HCT116 (cell line): ENCODE results near the gene GBX1. TPM values are rescaled to one million over a fixed set of nuclear protein-coding genes. Genes with fewer than 3 reads are reported as not detected.

Experiments used
- ATAC-seq: fragments of 200-7000 bp; cut with Tn5 transposase; 2 replicates; pipeline ENCODE4 v1.9.1; 2020; ENCODE audit warnings: mild to moderate bottlenecking, moderate library complexity
- BruUV-seq: library from RNA; stranded (reverse); fragments of 400-500 nt; replicated peaks from 2 replicates; lab custom pipeline; 2021; lab: Mats Ljungman, UMichigan
- CTCF ChIA-PET: fragments of 300-600 bp; sonication (Branson Sonifier 250); formaldehyde crosslinking; loops from one replicate; lab custom pipeline; 2021; ENCODE audit warnings: antibody characterized with exemption; lab: Charles Lee
- POLR2A ChIA-PET: fragments of 300-600, 350-600 bp; sonication (Branson Sonifier 250); formaldehyde crosslinking; loops from one replicate; lab custom pipeline; 2021; ENCODE audit warnings: antibody characterized with exemption; lab: Charles Lee
- RAD21 ChIA-PET, 2 experiments: fragments of 300-600 bp; sonication (Branson Sonifier 250); formaldehyde crosslinking; loops; one replicate each; lab custom pipeline; 2023; ENCODE audit warnings: low total read pairs in 2 of 2; ENCODE audit not compliant: uncharacterized antibody in 2 of 2, unreplicated experiment in 2 of 2, low non-redundant PET in 1 of 2; lab: Charles Lee
- DNase-seq: peaks from one replicate; pipeline ENCODE4 v3.0.0-alpha.2; 2010; ENCODE audit warnings: low read depth, low spot score
- H2AFZ ChIP-seq: fragments of 200-600 bp; shearing (Covaris generic), sonication (generic); 2 replicates; pipeline ENCODE4 v1.6.1; 2017; ENCODE audit warnings: low read depth, mixed run types, mixed read lengths, antibody characterized with exemption, low read length; ENCODE audit not compliant: poor library complexity, severe bottlenecking
- H3K27ac ChIP-seq: 2 replicates; pipeline ENCODE4 v1.5.1; 2012; ENCODE audit warnings: low read depth, low read length
- H3K27me3 ChIP-seq: fragments of 200-600 bp; sonication (generic); 2 replicates; pipeline ENCODE4 v1.6.1; 2016; ENCODE audit warnings: mixed run types, low read length, mixed read lengths; ENCODE audit not compliant: insufficient read depth
- H3K36me3 ChIP-seq, 2 experiments: fragments of 200-500 bp in 1 of 2; fragments of 200-600 bp in 1 of 2; sonication (Bioruptor generic) in 1 of 2; sonication (generic) in 1 of 2; 2 replicates each; pipeline versions ENCODE4 v1.5.1 to v1.6.1; 2014 to 2016; ENCODE audit warnings: low read length in 2 of 2, inconsistent platforms in 1 of 2, mixed read lengths in 1 of 2, mixed run types in 1 of 2; ENCODE audit not compliant: insufficient read depth in 2 of 2, control insufficient read depth in 1 of 2
- H3K4me1 ChIP-seq, 2 experiments: fragments of 200-600 bp in 1 of 2; sonication (generic) in 1 of 2; 2 replicates each; pipeline versions ENCODE4 v1.5.1 to v1.6.1; 2012 to 2017; ENCODE audit warnings: low read length in 2 of 2, inconsistent platforms in 1 of 2, mild to moderate bottlenecking in 1 of 2, mixed read lengths in 1 of 2, mixed run types in 1 of 2, moderate library complexity in 1 of 2; ENCODE audit not compliant: insufficient read depth in 2 of 2, control insufficient read depth in 1 of 2
- H3K4me2 ChIP-seq: fragments of 200-600 bp; sonication (generic); 2 replicates; pipeline ENCODE4 v1.6.1; 2017; ENCODE audit warnings: mixed run types, low read length, mixed read lengths
- H3K4me3 ChIP-seq, 2 experiments: fragments of 200-600 bp in 1 of 2; sonication (generic) in 1 of 2; replicated peaks in 1 of 2; 2 replicates each; pipeline ENCODE4 v1.5.1; 2011 to 2016; ENCODE audit warnings: low read length in 2 of 2, control low read depth in 1 of 2, low read depth in 1 of 2, mild to moderate bottlenecking in 1 of 2, mixed read lengths in 1 of 2, mixed run types in 1 of 2
- H3K79me2 ChIP-seq: fragments of 200-600 bp; sonication (generic); 2 replicates; pipeline ENCODE4 v1.6.1; 2017; ENCODE audit warnings: mild to moderate bottlenecking, mixed run types, low read length, moderate library complexity, mixed read lengths; ENCODE audit not compliant: insufficient read depth
- H3K9ac ChIP-seq: fragments of 200-600 bp; sonication (generic); 2 replicates; pipeline ENCODE4 v1.6.1; 2016; ENCODE audit warnings: low read length, mixed read lengths
- H3K9me2 ChIP-seq: fragments of 200-600 bp; sonication (generic), shearing (Covaris generic); 2 replicates; pipeline ENCODE4 v1.6.1; 2017; ENCODE audit warnings: mixed run types, mild to moderate bottlenecking, moderate library complexity; ENCODE audit not compliant: insufficient read depth
- H3K9me3 ChIP-seq, 2 experiments: fragments of 200-500 bp in 1 of 2; fragments of 200-600 bp in 1 of 2; sonication (Bioruptor generic) in 1 of 2; sonication (generic) in 1 of 2; 2 replicates each; pipeline ENCODE4 v1.6.1; 2014 to 2017; ENCODE audit warnings: low read length in 2 of 2, mixed read lengths in 2 of 2, inconsistent platforms in 1 of 2, low read depth in 1 of 2, mild to moderate bottlenecking in 1 of 2, mixed run types in 1 of 2, moderate library complexity in 1 of 2; ENCODE audit not compliant: control insufficient read depth in 1 of 2, insufficient read depth in 1 of 2
- H4K20me1 ChIP-seq: fragments of 200-600 bp; sonication (generic), shearing (Covaris generic); 2 replicates; pipeline ENCODE4 v1.6.1; 2017; ENCODE audit warnings: mixed run types, mild to moderate bottlenecking, moderate library complexity; ENCODE audit not compliant: insufficient read depth
- CEBPB ChIP-seq: IDR thresholded peaks from 2 replicates; pipeline ENCODE4 v1.6.1; 2012; ENCODE audit warnings: low read depth
- EGR1 ChIP-seq: IDR thresholded peaks from 2 replicates; pipeline ENCODE4 v1.6.1; 2012; ENCODE audit warnings: low read depth
- FOSL1 ChIP-seq: IDR thresholded peaks from 2 replicates; pipeline ENCODE4 v1.6.1; 2012; ENCODE audit warnings: low read depth
- SIN3A ChIP-seq: IDR thresholded peaks from 2 replicates; pipeline ENCODE4 v1.6.1; 2012; ENCODE audit warnings: low read depth
- ZBTB33 ChIP-seq: IDR thresholded peaks from 2 replicates; pipeline ENCODE4 v1.6.1; 2011; ENCODE audit warnings: mild to moderate bottlenecking, low read length, moderate library complexity; ENCODE audit not compliant: insufficient replicate concordance; ENCODE audit errors: extremely low read depth
- ZNF274 ChIP-seq: fragments of 200-500 bp; sonication (Bioruptor generic); IDR thresholded peaks from 2 replicates; pipeline ENCODE4 v1.6.1; 2014; ENCODE audit warnings: mild to moderate bottlenecking, low read depth, low read length, inconsistent platforms
- intact Hi-C: fragments of 100-400 bp; cut with micrococcal nuclease; formaldehyde crosslinking; loops from 2 replicates; pipeline ENCODE4 v1.10.0; 2022
- total RNA-seq: library from RNA; stranded (reverse); gene quantifications from one replicate; pipeline ENCODE4 v1.2.1, GENCODE V29; 2021; ENCODE audit not compliant: unreplicated experiment

GBX1 gene
- total RNA-seq, 1 experiment from 2014 or later = 0.86 TPM

GRCh38 chr7:151113344-151114150, 53.9 kb downstream of the GBX1 start:
- Histone ChIP-seq H3K9me2 (no peaks in the 10 kb centered on the region), H4K20me1 (no peaks in the 10 kb centered on the region; the same call in 1 of the 2 replicates), H3K9ac (peak overlapping the region; percentile 58), H3K36me3 (peaks cover 4 to 6% of the 10 kb centered on the region in 2 experiments; a peak in 3 of 4 replicates), H3K27ac (peak overlapping the region; percentile 82), H3K4me1 (peaks cover 33 to 74% of the 10 kb centered on the region in 2 experiments), H3K4me3 (peak overlapping the region; percentile 42 to 53), H2AFZ (no peak overlapping the region), H3K27me3 (no peaks in the 10 kb centered on the region), H3K4me2 (peak overlapping the region; percentile 88)
- RAD21 ChIA-PET = interaction anchor here (0.6 to 0.7 kb wide), 2 partner anchors 51 to 135 kb away, joined by 3 to 6 read pairs; no protein-coding TSS in a partner anchor
- intact Hi-C loops = loop anchor here (5.0 kb wide), 2 partner anchors 86 to 336 kb away; partner anchors contain the start of gene ABCB8
- POLR2A ChIA-PET = interaction anchor here (1.0 to 1.1 kb wide), 2 partner anchors 33 to 103 kb away, joined by 3 read pairs; partner anchors contain the start of gene FASTK
- peak; percentile 44 for ATAC-seq
- CTCF ChIA-PET = interaction anchor here (1.0 to 4.3 kb wide), 4 partner anchors 10 to 215 kb away, joined by 3 to 18 read pairs (median 4); partner anchors contain the start of gene ABCB8
- peak; percentile 76 for DNase-seq
- no TSS peak for BruUV-seq
- TF ChIP-seq CEBPB (no peak), FOSL1 (no peak), ZBTB33 (no peak), ZNF274 (no peak), EGR1 (no peak), SIN3A (no peak)
- TF ChIP-seq, all 23 proteins: peak for 0
- H3K9me3 ChIP-seq = no peaks in the 10 kb centered on the region
- peaks cover 81% of the 10 kb centered on the region for H3K79me2 ChIP-seq
